AG04450 (cell line): ENCODE measurements around the gene RASSF9. TPM values are rescaled to one million over a fixed set of nuclear protein-coding genes. Genes with fewer than 3 reads are reported as not detected.

ENCODE experiments used
- CTCF ChIA-PET: fragments of 300-600, 350-600 bp; formaldehyde crosslinking; extraction: SDS; loops from one replicate; lab custom pipeline; 2022; ENCODE audit warnings: antibody characterized with exemption, inconsistent platforms; lab: Charles Lee
- POLR2A ChIA-PET: fragments of 350-600 bp; formaldehyde crosslinking; extraction: SDS; loops from one replicate; lab custom pipeline; 2021; ENCODE audit warnings: antibody characterized with exemption, inconsistent platforms; lab: Yijun Ruan, JAX
- DNase-seq: peaks from one replicate; pipeline ENCODE4 v3.0.0-alpha.2; 2011; ENCODE audit warnings: low read depth, low spot score
- H3K27ac ChIP-seq: one replicate; pipeline ENCODE4 v1.5.1; 2012; ENCODE audit warnings: low read depth, low read length, control low read depth
- H3K27me3 ChIP-seq: one replicate; pipeline ENCODE4 v1.6.0; 2012; ENCODE audit warnings: low read length; ENCODE audit not compliant: control insufficient read depth, insufficient read depth
- H3K4me3 ChIP-seq: 2 replicates; pipeline ENCODE4 v1.5.1; 2011; ENCODE audit warnings: mild to moderate bottlenecking, low read depth, low read length, control low read depth
- H3K9me3 ChIP-seq: 2 replicates; pipeline ENCODE4 v1.5.1; 2012; ENCODE audit warnings: low read length; ENCODE audit not compliant: control insufficient read depth, insufficient read depth
- CTCF ChIP-seq: IDR thresholded peaks from 2 replicates; pipeline ENCODE4 v1.5.1; 2011; ENCODE audit warnings: low read depth, low read length, control low read depth, inconsistent platforms
- polyA plus RNA-seq: library from polyadenylated mRNA; depleted of rRNA; stranded (reverse); fragments of >200 nt; gene quantifications from 2 replicates; pipeline ENCODE4 v1.2.3, GENCODE V29; 2011; rRNA removed

Gene RASSF9
- polyA plus RNA-seq, 1 experiment = 0.16 TPM

- DNase-seq = no peak
- no peaks in the 10 kb centered on the region for H3K9me3 ChIP-seq
- TF ChIP-seq CTCF = no peak
- H3K4me3 ChIP-seq = no peak overlapping the region
- CTCF ChIA-PET = no interaction called here
- POLR2A ChIA-PET = no interaction called here
- no peaks in the 10 kb centered on the region for H3K27me3 ChIP-seq
- H3K27ac ChIP-seq = no peak overlapping the region
Observed at GRCh38 chr12:85775091-85775490, 61.1 kb downstream of the RASSF9 start.

- POLR2A ChIA-PET = no interaction called here
- Histone ChIP-seq H3K9me3 (no peaks in the 10 kb centered on the region), H3K4me3 (no peak overlapping the region), H3K27me3 (no peaks in the 10 kb centered on the region), H3K27ac (no peak overlapping the region)
- CTCF ChIA-PET = no interaction called here
- no peak for TF ChIP-seq CTCF
- no peak for DNase-seq
Observed at GRCh38 chr12:85765453-85765869, 70.7 kb downstream of the RASSF9 start.

- no peak overlapping the region for H3K27ac ChIP-seq
- no peak overlapping the region for H3K4me3 ChIP-seq
- no peak for DNase-seq
- POLR2A ChIA-PET = no interaction called here
- TF ChIP-seq CTCF = no peak
- H3K27me3 ChIP-seq = no peaks in the 10 kb centered on the region
- H3K9me3 ChIP-seq = no peaks in the 10 kb centered on the region
- CTCF ChIA-PET = no interaction called here
Observed at GRCh38 chr12:85759623-85760022, 76.6 kb downstream of the RASSF9 start.

GRCh38 chr12:85759091-85759490 lies 77.1 kb downstream of the RASSF9 start:
- ChIA-PET CTCF (no interaction called here), POLR2A (no interaction called here)
- H3K9me3 ChIP-seq = no peaks in the 10 kb centered on the region
- no peak for DNase-seq
- H3K27me3 ChIP-seq = no peaks in the 10 kb centered on the region
- TF ChIP-seq CTCF = no peak
- no peak overlapping the region for H3K4me3 ChIP-seq
- H3K27ac ChIP-seq = no peak overlapping the region

GRCh38 chr12:85755760-85756159 lies 80.4 kb downstream of the RASSF9 start:
- CTCF ChIA-PET = interaction anchor here (1.2 kb wide), 1 partner anchor 111 kb away, joined by 3 read pairs; no protein-coding TSS in a partner anchor
- TF ChIP-seq CTCF = no peak
- no peaks in the 10 kb centered on the region for H3K27me3 ChIP-seq
- POLR2A ChIA-PET = no interaction called here
- no peak for DNase-seq
- no peak overlapping the region for H3K4me3 ChIP-seq
- H3K27ac ChIP-seq = no peak overlapping the region
- H3K9me3 ChIP-seq = no peaks in the 10 kb centered on the region

Other genes with a start within 250 kb of the RASSF9 start
- 0.20 TPM in 1 of 2 replicates, not detected in the other for gene NTS, start 37.9 kb upstream of the RASSF9 start, polyA plus RNA-seq